NT2/D1 (cell line): ENCODE measurements around the gene LGALS4.

ENCODE experiments used
- SUZ12 ChIP-seq: IDR thresholded peaks from 2 replicates; pipeline ENCODE4 v1.6.1; 2011; ENCODE audit not compliant: insufficient read length, insufficient read depth; ENCODE audit errors: extremely low read depth
- YY1 ChIP-seq: IDR thresholded peaks from 2 replicates; pipeline ENCODE4 v1.6.1; 2011; ENCODE audit not compliant: insufficient read length, insufficient read depth
- ZNF274 ChIP-seq: IDR thresholded peaks from 2 replicates; pipeline ENCODE4 v1.6.1; 2011; ENCODE audit warnings: mild to moderate bottlenecking, low read depth, low read length

GRCh38 chr19:38816131-38816750, 3.5 kb upstream of the LGALS4 start:
- no peak for TF ChIP-seq ZNF274
- TF ChIP-seq YY1 = no peak
- TF ChIP-seq SUZ12 = no peak
